Tibial artery (tissue), 4 donors: ENCODE measurements around the gene RAVER2.

ENCODE experiments used
- DNase-seq, 2 donors: peaks; one replicate each; pipeline ENCODE4 v3.0.0-alpha.2; 2019
- H3K27ac ChIP-seq, 2 donors: fragments of 200-600 bp; sonication (generic) in 1 of 2; 1 replicate in 1 of 2; 2 replicates in 1 of 2; pipeline ENCODE4 v1.5.1; 2018 to 2019; ENCODE audit warnings: mild to moderate bottlenecking in 1 of 2
- H3K27me3 ChIP-seq, 2 donors: fragments of 200-600 bp; sonication (generic) in 1 of 2; one replicate each; pipeline versions ENCODE4 v1.5.1 to v1.6.0; 2016 to 2019
- H3K36me3 ChIP-seq, 3 donors: fragments of 200-600 bp; sonication (generic) in 2 of 3; one replicate each; pipeline ENCODE4 v1.5.1; 2016 to 2019; ENCODE audit warnings: mild to moderate bottlenecking in 2 of 3
- H3K4me1 ChIP-seq, 4 donors: fragments of 200-600 bp; sonication (generic) in 2 of 4; 1 replicate in 3 of 4; 2 replicates in 1 of 4; pipeline ENCODE4 v1.5.1; 2016 to 2019
- H3K4me3 ChIP-seq, 2 donors: fragments of 200-600 bp; sonication (generic) in 1 of 2; 1 replicate in 1 of 2; 2 replicates in 1 of 2; pipeline ENCODE4 v1.5.1; 2018 to 2019; ENCODE audit warnings: mild to moderate bottlenecking in 2 of 2
- H3K9me3 ChIP-seq, 3 donors: fragments of 200-600 bp; sonication (generic) in 1 of 3; one replicate each; pipeline ENCODE4 v1.5.1; 2016 to 2019
- intact Hi-C: fragments of 100-400 bp; cut with DNase I; formaldehyde crosslinking; loops from one replicate; pipeline ENCODE4 v1.15.0; 2023; ENCODE audit warnings: low total_unique reads
- TF ChIP-seq, protein P1 (sequence below), 2 experiments: fragments of 200-600 bp in 1 of 2; fragments of 450-650 bp in 1 of 2; IDR thresholded peaks; one replicate each; pipeline ENCODE4 v1.5.1; 2017 to 2019; ENCODE audit warnings: antibody characterized with exemption in 2 of 2, mild to moderate bottlenecking in 1 of 2, moderate library complexity in 1 of 2

The RAVER2 gene

DNA sequence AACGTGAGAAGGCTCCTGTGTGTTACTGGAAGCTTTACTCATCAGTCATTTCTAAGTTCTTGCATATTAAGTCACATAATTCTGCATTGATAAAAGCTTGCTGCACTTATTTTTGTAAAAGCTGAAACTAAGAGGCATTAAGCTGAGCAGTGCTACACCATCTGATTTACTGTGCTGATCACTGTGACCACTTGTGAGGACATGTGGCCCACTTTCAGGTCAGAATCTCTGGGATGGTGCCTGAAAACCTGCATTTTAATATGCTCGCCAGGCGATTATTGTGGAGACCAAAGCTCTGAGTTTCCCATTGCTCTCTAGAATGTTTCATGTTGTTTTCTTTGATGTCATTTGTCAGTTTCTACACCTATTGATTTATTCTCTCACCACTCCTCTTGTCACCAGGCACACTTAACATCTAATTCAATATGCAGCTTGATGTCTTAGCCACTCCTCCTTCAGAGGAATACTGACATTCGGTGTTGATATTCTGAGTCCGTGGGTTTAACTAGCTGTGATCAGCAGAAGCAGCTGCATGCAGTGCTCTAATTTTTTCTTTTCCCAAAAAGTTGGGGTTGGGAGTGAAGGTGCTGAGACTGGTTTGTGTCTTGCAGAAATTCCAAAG, 85.3 kb downstream of the RAVER2 start:
- Histone ChIP-seq H3K4me3 (no peak overlapping the region), H3K27ac (no peak overlapping the region), H3K9me3 (no peaks in the 10 kb centered on the region), H3K36me3 (peaks cover 30 to 44% (median 40%) of the 10 kb centered on the region in 3 donors), H3K27me3 (no peaks in the 10 kb centered on the region), H3K4me1 (no peaks in the 10 kb centered on the region)
- TF ChIP-seq, protein P1, sequence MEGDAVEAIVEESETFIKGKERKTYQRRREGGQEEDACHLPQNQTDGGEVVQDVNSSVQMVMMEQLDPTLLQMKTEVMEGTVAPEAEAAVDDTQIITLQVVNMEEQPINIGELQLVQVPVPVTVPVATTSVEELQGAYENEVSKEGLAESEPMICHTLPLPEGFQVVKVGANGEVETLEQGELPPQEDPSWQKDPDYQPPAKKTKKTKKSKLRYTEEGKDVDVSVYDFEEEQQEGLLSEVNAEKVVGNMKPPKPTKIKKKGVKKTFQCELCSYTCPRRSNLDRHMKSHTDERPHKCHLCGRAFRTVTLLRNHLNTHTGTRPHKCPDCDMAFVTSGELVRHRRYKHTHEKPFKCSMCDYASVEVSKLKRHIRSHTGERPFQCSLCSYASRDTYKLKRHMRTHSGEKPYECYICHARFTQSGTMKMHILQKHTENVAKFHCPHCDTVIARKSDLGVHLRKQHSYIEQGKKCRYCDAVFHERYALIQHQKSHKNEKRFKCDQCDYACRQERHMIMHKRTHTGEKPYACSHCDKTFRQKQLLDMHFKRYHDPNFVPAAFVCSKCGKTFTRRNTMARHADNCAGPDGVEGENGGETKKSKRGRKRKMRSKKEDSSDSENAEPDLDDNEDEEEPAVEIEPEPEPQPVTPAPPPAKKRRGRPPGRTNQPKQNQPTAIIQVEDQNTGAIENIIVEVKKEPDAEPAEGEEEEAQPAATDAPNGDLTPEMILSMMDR (IDR thresholded peaks at IDR 0.05): no peak
- intact Hi-C loops: no loop called here
- no peak for DNase-seq

DNA sequence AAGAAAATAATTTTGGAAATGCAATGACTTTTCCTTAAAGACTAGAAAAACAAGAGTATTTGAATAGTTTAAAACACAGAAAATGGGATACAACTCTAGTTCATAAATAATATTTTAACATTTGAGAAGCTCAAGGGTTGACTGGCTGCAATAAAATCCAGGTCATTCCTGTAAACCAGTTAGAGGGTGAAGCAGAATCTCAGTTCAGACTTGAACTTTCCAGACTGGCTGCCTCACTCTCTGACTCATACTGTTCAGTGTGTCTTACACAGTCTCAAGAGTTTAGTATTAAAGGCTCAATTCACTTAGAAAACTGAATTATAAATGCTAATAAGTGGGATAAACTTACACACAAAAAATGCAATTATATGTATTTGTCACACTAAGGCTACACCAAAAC, 89.9 kb downstream of the RAVER2 start:
- Histone ChIP-seq H3K4me3 (no peak overlapping the region), H3K36me3 (peaks cover 68 to 89% (median 82%) of the 10 kb centered on the region in 3 donors), H3K27ac (no peak overlapping the region), H3K27me3 (no peaks in the 10 kb centered on the region), H3K4me1 (no peaks in the 10 kb centered on the region), H3K9me3 (no peaks in the 10 kb centered on the region)
- no peak for DNase-seq
- intact Hi-C loops: no loop called here
- TF ChIP-seq, protein P1 (IDR thresholded peaks at IDR 0.05): no peak

DNA sequence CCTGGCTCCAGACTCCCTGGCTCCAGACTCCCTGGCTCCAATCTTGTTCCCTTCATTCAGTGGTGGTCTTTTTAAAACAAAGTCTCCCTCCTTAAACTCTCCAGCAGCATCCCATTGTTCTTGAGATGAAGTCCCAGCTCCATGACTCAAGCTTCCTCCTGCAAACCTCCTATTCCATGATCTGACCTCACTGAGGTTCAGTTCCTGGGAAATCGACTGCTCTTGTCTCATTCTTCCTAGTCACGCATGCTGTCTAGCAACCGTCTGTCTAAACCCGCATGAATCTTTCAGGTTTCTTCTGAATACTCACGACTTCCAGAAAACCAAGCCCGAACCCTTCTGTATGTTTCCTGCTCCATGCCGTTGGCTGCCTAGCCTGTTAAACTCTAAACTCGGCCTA, 91.9 kb downstream of the RAVER2 start:
- Histone ChIP-seq H3K27me3 (no peaks in the 10 kb centered on the region), H3K27ac (no peak overlapping the region), H3K9me3 (no peaks in the 10 kb centered on the region), H3K4me3 (no peak overlapping the region), H3K4me1 (peaks cover 0 to 6% (median under 1%) of the 10 kb centered on the region in 4 donors), H3K36me3 (peaks cover 76 to 96% (median 91%) of the 10 kb centered on the region in 3 donors)
- intact Hi-C loops: no loop called here
- no peak for DNase-seq
- TF ChIP-seq, protein P1 (IDR thresholded peaks at IDR 0.05): no peak

DNA sequence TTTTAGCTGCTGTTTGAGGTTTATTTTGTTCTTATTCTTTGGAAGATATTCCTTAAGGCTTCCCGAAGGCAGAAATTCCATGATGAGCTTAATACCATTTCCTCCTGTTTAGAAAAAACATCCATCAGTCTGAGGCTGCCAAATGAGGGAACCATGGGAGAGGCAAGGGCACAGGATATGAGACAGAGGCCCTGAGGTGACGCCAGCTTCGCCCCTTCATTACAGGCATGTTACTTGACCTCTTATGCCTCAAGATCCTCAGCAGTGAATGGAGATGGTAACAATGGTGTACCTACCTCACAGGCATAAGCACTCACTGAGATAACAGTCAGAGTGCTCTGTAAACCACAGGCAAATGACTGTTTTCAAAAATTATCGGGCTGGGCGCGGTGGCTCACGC, 93.6 kb downstream of the RAVER2 start:
- Histone ChIP-seq H3K9me3 (no peaks in the 10 kb centered on the region), H3K27me3 (no peaks in the 10 kb centered on the region), H3K36me3 (peaks cover 66 to 93% (median 78%) of the 10 kb centered on the region in 3 donors), H3K27ac (no peak overlapping the region), H3K4me3 (no peak overlapping the region), H3K4me1 (peaks cover 0 to 17% (median 12%) of the 10 kb centered on the region in 4 donors)
- DNase-seq: no peak
- TF ChIP-seq, protein P1 (IDR thresholded peaks at IDR 0.05): no peak
- intact Hi-C loops: no loop called here

DNA sequence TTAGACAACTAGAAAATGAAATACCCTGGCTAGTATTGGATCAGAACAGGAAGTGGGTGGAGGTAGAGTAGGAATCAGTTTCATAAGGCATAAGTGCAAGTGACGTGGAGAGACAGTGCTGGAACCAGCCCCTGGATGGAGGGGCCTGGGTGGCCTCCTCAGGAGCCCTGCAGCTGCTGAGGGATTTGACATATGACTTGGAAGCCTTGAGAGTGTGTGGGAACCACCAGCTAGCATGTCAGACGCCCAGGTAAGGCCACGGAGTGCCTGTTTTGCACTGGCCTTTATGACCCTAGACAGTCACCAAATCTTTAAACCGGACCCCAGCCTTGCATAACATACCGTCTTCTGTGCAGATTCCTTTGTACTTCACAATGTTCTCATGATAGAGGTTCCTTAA, 94.4 kb downstream of the RAVER2 start:
- intact Hi-C loops: no loop called here
- TF ChIP-seq, protein P1 (IDR thresholded peaks at IDR 0.05): no peak
- no peaks in the 10 kb centered on the region for H3K27me3 ChIP-seq
- peaks cover 0 to 17% (median 12%) of the 10 kb centered on the region in 4 donors for H3K4me1 ChIP-seq
- no peak for DNase-seq
- no peaks in the 10 kb centered on the region for H3K9me3 ChIP-seq
- no peak overlapping the region for H3K27ac ChIP-seq
- no peak overlapping the region for H3K4me3 ChIP-seq
- H3K36me3 ChIP-seq: peaks cover 61 to 93% (median 78%) of the 10 kb centered on the region in 3 donors
